GM04504 (cell line): ENCODE measurements around the gene ZNF471.
A peak's percentile ranks its signal among the peaks of the same experiment; 100 is the strongest.

Experiments used
- DNase-seq: peaks from one replicate; pipeline ENCODE4 v3.0.0-alpha.2; 2012; ENCODE audit warnings: low read depth

ZNF471 gene

GRCh38 chr19:56507446-56508289 lies at the start of gene ZNF471:
TSS of gene ZNF471 (plus strand) at chr19:56507855. CDS start at chr19:56511572, 3,717 bp downstream.
- peak; percentile 96 for DNase-seq

- no peak for DNase-seq
Measured at GRCh38 chr19:56474308-56474707, 33.3 kb upstream of the ZNF471 start.

DNA sequence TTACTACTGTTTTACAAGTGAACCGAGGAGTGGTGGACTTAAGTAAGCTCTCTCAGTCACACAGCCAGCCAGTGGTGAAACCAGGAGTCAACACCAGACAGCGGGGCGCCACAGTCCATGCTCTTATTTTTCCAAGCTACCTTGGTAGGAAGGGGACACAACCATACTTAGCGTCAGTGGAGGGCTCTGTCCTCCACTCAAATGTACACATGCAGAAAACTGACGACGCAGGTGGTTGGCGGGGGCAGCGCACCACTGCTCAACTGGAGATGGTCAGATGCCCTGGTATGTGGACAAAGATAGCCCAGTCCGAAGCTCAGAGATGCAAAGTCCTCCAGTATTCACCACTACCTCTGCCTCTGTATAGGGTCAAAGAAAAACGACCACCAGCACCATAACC lies 31.6 kb upstream of the ZNF471 start:
- no peak for DNase-seq

GRCh38 chr19:56476651-56477428 lies 30.8 kb upstream of the ZNF471 start, which contains the start of gene ZNF667:
TSS of gene ZNF667 (minus strand) at chr19:56477345. CDS start at chr19:56462370, 14,975 bp downstream.
- peak; percentile 21 for DNase-seq

GRCh38 chr19:56477429-56478338 lies 30.0 kb upstream of the ZNF471 start:
- peak; percentile 83 for DNase-seq

DNA sequence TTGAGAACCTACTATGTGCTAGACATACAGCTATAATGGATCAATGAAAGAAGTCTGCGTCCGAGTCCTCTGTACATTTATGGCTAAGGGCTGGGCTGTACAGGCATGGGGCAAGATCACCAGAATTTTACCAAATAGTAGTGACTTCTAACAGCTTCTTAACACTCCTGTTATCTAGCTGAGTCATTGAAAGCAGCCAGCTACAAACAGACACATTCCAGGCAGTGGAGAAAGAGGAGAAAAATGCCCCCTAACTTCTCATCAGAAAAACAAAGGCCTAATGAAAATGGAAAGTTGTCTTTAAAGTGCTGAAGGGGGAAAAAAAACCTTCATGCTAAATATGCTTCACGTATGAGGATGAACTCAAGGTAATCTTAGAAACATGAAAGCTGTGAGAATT lies 16.3 kb upstream of the ZNF471 start:
- DNase-seq, result no peak

GRCh38 chr19:56504581-56504980 lies 3.1 kb upstream of the ZNF471 start:
- DNase-seq, result no peak

GRCh38 chr19:56508290-56508778 lies 679 bp downstream of the ZNF471 start:
- no peak for DNase-seq

DNA sequence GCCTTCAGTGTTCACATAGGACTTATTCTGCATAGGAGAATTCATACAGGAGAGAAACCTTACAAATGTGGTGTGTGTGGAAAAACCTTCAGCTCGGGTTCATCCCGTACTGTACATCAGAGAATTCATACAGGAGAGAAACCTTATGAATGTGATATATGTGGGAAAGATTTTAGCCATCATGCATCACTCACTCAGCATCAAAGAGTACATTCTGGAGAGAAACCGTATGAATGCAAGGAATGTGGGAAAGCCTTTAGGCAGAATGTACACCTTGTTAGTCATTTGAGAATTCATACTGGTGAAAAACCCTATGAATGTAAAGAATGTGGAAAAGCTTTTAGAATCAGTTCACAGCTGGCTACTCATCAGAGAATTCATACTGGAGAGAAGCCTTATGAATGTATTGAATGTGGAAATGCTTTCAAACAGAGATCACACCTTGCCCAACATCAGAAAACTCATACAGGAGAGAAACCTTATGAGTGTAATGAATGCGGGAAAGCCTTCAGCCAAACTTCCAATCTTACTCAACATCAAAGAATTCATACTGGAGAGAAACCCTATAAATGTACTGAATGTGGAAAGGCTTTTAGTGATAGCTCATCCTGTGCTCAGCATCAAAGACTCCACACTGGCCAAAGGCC lies 17.7 kb downstream of the ZNF471 start:
- no peak for DNase-seq

- no peak for DNase-seq
Measured at GRCh38 chr19:56537442-56537841, 29.8 kb downstream of the ZNF471 start.

DNA sequence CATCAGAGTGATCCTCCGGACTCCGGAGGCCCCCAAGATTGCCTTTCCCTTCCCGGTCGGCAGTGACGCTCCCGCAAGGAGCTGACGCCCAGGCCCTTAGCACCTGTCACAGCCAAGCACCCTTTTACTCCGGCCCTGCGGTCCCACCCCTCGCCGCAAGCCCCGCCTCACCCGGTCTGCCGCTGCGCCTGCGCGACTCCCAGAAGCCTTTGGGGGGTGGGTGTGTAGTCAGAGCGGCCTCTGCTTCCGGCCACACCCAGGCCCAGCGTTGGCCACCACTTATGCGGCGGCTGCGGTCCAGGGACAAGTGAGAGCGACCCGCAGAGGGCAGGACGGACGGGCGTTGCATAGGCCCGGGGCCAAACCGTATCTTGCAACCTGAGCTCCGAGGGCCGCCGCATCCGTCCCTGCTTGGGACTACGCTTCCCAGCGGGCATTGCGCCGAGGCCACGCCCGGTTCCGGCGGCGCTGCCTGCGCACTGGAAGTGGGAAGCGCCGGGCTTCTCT lies 30.7 kb downstream of the ZNF471 start:
- DNase-seq, result peak; percentile 71

DNA sequence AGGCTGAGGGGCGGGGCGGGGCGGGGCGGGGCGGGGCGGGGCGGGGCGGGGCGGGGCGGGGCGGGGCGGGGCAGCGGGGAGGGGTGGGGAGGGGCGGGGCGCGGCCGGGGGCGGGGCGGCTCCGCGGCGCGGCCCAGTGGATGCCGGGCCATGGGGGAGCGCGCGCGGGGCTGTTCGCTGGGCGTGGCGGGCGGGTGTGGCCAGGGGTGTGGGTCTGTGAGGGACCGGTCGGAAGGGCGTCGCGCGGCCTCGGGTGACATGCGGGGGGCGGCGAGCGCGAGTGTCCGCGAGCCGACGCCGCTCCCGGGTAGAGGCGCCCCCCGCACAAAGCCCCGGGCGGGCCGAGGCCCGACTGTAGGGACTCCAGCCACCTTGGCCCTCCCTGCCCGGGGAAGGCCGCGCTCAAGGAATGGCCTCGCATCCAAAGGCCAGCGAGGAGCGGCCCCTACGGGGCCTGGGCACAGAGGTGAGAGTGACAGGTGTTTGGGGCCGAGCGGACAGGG lies 31.2 kb downstream of the ZNF471 start, which contains the start of gene ZFP28:
TSS of gene ZFP28 (plus strand) at position 188 of the 503 bp plus-strand sequence. CDS start at position 259, 71 bp downstream.
- DNase-seq, result no peak

DNA sequence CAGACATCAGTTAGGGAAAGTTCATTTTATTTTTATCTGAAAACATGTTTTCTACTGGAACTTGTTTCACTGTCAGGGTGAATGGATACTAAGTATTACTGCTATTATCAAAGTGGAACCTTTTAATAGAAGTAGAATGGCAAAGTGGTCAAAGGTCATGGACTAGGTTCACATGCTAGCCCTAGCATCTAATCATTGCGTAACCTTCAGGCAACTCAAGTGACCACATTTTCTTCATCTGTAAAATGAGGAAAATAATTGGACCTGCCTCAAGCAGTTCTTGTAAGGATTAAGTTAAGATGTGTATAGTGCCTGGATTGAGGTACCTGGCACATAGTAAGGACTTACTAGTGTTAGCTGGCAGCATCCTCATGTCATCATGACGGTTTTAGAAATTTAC lies 36.1 kb downstream of the ZNF471 start:
- DNase-seq, result no peak

DNA sequence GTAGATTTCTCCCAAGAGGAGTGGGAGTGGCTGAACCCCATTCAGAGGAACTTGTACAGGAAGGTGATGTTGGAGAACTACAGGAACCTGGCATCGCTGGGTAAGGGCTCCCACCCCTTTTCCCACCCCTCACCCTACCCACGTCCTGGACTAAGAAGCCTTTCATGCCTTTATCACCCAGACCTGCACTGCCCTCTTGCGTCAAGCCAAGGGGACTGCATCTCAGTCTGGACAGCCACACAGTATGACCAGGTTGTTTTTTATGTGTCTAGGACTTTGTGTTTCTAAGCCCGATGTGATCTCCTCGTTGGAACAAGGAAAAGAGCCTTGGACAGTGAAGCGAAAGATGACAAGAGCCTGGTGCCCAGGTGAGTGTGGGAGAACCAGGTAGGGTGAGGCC lies 39.9 kb downstream of the ZNF471 start:
- DNase-seq, result no peak

GRCh38 chr19:56554272-56554869 lies 46.7 kb downstream of the ZNF471 start:
- DNase-seq, result no peak

DNA sequence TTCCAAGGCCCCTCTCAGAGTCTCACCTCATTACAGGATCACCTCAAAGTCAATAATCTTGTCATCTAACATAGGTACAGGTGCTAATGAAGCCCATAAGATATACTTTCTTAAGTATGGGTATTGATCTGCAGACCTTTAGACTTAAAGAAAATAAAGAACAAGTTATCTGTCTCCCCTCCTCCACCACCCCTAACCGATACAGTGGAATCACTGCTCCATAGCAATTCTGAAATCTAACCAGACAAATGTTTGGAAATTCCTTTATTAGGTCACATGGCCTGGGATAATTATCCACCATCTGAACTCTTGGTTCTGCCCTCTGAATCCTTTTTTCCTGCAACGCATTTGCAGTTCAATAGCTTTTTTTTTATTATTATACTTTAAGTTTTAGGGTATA lies 55.1 kb downstream of the ZNF471 start:
- no peak for DNase-seq

DNA sequence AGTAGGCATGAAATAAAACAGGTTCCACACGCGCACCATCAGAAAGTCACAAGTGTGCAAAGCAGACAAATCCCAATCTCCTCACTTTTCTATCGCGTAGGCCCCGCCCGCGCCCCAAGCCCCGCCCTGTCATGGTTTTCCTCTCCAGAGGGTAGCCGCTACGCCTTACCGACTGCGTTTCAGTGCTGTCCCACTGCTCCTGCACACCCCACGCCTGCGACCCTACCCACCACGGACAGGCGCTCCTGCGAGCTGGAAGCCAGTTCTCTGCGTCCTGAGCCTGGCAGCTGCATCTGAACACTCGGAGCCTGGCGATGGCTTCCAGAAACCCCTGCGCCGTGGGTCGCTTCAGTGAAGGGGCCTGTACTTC lies 59.2 kb downstream of the ZNF471 start:
- no peak for DNase-seq

GRCh38 chr19:56567274-56568120 lies 59.8 kb downstream of the ZNF471 start, which contains the start of gene ZNF470:
TSS of gene ZNF470 (plus strand) at chr19:56567468. CDS start at chr19:56570312, 2,844 bp downstream.
- peak; percentile 83 for DNase-seq

- no peak for DNase-seq
Measured at GRCh38 chr19:56572589-56572988, 64.9 kb downstream of the ZNF471 start.
